ENCODE data around the gene HNRNPLL. TPM values are rescaled to one million over a fixed set of nuclear protein-coding genes. Genes with fewer than 3 reads are reported as not detected.

HNRNPLL gene
- total and polyA plus RNA-seq, 2 experiments from 2014 or later: 42.5 to 53.4 TPM

DNA sequence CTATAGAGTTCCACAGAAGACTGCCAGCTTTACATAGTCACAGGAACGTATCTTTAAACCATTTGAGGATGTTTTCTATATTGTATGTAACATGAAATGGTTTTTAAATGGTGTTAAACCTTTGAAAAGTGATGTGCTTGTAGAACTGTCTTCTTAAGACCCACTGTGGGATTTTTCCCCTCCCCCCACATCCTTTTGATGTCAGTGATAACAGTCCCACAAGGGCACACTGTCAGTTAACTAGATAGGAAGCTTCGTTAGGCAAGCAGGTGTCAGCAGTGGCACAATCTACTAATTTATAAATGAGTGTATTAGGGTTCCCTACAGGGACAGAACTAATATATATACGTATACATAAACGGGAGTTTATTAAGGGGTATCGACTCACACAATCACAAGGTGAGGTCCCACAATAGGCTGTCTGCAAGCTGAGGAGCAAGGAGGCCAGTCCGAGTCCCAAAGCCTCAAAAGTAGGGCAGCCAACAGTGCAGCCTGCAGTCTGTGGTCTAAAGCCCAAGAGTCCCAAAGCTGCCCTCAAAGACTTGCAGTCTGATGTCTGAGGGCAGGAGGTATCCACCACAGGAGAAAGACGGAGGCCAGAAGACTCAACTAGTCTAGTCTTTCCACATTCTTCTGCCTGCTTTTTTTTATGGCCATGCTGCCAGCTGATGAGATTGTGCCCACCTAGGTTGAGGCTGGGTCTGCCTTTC, 23.8 kb upstream of the HNRNPLL start (continued):
- TF ChIP-seq, protein P1, sequence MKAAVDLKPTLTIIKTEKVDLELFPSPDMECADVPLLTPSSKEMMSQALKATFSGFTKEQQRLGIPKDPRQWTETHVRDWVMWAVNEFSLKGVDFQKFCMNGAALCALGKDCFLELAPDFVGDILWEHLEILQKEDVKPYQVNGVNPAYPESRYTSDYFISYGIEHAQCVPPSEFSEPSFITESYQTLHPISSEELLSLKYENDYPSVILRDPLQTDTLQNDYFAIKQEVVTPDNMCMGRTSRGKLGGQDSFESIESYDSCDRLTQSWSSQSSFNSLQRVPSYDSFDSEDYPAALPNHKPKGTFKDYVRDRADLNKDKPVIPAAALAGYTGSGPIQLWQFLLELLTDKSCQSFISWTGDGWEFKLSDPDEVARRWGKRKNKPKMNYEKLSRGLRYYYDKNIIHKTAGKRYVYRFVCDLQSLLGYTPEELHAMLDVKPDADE (IDR thresholded peaks at IDR 0.05): no peak
- TF ChIP-seq STAT1 (IDR thresholded peaks at IDR 0.05; ENCODE audit: unreplicated experiment) (no peak), EZH2 (IDR thresholded peaks at IDR 0.05; ENCODE audit: low read depth, unreplicated experiment) (no peak), NANOG (IDR thresholded peaks at IDR 0.05; ENCODE audit: borderline replicate concordance) (no peak), POLR2AphosphoS5 (IDR thresholded peaks at IDR 0.05; ENCODE audit: low read depth) (no peak), ZNF331 (CRISPR knock-in tag; IDR thresholded peaks at IDR 0.05; ENCODE audit: low read depth) (no peak), CREB1 (CRISPR knock-in tag; IDR thresholded peaks at IDR 0.05; ENCODE audit: low read depth) (no peak)
- TF ChIP-seq, protein P2, sequence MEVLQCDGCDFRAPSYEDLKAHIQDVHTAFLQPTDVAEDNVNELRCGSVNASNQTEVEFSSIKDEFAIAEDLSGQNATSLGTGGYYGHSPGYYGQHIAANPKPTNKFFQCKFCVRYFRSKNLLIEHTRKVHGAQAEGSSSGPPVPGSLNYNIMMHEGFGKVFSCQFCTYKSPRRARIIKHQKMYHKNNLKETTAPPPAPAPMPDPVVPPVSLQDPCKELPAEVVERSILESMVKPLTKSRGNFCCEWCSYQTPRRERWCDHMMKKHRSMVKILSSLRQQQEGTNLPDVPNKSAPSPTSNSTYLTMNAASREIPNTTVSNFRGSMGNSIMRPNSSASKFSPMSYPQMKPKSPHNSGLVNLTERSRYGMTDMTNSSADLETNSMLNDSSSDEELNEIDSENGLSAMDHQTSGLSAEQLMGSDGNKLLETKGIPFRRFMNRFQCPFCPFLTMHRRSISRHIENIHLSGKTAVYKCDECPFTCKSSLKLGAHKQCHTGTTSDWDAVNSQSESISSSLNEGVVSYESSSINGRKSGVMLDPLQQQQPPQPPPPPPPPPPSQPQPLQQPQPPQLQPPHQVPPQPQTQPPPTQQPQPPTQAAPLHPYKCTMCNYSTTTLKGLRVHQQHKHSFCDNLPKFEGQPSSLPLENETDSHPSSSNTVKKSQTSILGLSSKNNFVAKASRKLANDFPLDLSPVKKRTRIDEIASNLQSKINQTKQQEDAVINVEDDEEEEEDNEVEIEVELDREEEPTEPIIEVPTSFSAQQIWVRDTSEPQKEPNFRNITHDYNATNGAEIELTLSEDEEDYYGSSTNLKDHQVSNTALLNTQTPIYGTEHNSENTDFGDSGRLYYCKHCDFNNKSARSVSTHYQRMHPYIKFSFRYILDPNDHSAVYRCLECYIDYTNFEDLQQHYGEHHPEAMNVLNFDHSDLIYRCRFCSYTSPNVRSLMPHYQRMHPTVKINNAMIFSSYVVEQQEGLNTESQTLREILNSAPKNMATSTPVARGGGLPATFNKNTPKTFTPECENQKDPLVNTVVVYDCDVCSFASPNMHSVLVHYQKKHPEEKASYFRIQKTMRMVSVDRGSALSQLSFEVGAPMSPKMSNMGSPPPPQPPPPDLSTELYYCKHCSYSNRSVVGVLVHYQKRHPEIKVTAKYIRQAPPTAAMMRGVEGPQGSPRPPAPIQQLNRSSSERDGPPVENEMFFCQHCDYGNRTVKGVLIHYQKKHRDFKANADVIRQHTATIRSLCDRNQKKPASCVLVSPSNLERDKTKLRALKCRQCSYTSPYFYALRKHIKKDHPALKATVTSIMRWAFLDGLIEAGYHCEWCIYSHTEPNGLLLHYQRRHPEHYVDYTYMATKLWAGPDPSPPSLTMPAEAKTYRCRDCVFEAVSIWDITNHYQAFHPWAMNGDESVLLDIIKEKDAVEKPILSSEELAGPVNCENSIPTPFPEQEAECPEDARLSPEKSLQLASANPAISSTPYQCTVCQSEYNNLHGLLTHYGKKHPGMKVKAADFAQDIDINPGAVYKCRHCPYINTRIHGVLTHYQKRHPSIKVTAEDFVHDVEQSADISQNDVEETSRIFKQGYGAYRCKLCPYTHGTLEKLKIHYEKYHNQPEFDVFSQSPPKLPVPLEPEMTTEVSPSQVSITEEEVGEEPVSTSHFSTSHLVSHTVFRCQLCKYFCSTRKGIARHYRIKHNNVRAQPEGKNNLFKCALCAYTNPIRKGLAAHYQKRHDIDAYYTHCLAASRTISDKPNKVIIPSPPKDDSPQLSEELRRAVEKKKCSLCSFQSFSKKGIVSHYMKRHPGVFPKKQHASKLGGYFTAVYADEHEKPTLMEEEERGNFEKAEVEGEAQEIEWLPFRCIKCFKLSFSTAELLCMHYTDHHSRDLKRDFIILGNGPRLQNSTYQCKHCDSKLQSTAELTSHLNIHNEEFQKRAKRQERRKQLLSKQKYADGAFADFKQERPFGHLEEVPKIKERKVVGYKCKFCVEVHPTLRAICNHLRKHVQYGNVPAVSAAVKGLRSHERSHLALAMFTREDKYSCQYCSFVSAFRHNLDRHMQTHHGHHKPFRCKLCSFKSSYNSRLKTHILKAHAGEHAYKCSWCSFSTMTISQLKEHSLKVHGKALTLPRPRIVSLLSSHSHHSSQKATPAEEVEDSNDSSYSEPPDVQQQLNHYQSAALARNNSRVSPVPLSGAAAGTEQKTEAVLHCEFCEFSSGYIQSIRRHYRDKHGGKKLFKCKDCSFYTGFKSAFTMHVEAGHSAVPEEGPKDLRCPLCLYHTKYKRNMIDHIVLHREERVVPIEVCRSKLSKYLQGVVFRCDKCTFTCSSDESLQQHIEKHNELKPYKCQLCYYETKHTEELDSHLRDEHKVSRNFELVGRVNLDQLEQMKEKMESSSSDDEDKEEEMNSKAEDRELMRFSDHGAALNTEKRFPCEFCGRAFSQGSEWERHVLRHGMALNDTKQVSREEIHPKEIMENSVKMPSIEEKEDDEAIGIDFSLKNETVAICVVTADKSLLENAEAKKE (CRISPR knock-in tag; IDR thresholded peaks at IDR 0.05): no peak

DNA sequence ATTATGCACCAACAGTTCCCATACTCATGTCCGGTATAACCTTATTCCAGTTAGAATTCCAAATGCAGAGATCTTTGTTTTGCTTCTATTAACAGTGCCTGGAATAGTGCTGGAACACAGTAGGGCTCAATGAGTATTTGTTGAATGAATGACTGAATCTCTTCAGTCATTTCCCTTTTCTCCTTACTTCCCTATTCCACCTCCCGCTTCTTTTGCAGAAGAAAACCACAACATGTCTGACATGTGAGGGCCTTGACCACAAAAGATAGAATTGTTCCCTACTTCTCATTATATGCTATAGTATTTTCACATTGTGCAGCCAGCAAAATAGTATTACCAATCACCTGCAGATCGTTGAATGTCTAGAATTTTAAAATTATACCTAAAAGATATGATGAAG, 19.5 kb upstream of the HNRNPLL start:
- Histone ChIP-seq H3K27ac (ENCODE audit: low read depth) (no peak overlapping the region), H3K4me2 (no peak overlapping the region), H3K79me2 (replicated peaks; ENCODE audit: insufficient read depth) (no peaks in the 10 kb centered on the region), H3K9me2 (ENCODE audit: insufficient read depth) (no peaks in the 10 kb centered on the region), H3K36me3 (ENCODE audit: insufficient read depth) (no peaks in the 10 kb centered on the region), H2AFZ (0 out of 2 replicates have a peak overlapping the region, but pooled peaks have one; percentile 1), H3K4me1 (ENCODE audit: insufficient read depth) (no peaks in the 10 kb centered on the region), H3F3A (replicated peaks; ENCODE audit: low read depth) (no peaks in the 10 kb centered on the region), H4K20me1 (replicated peaks; ENCODE audit: insufficient read depth) (no peaks in the 10 kb centered on the region), H3K27me3 (ENCODE audit: insufficient read depth) (no peaks in the 10 kb centered on the region), H3K4me3 (no peak overlapping the region)
- no peaks in the 10 kb centered on the region for H3K36me3 Mint-ChIP-seq (ENCODE audit: low read depth)
- H3K9me3 Mint-ChIP-seq: no peaks in the 10 kb centered on the region
- no peak overlapping the region for H3K4me3 Mint-ChIP-seq
- DNase-seq (ENCODE audit: low spot score): no peak
- H3K4me1 Mint-ChIP-seq: peaks cover 9% of the 10 kb centered on the region
- no peaks in the 10 kb centered on the region for H3K27me3 Mint-ChIP-seq (ENCODE audit: insufficient read depth, low read depth, poor library complexity)
- no peak for ATAC-seq
- H3K27ac Mint-ChIP-seq: no peak overlapping the region
- TF ChIP-seq, protein P1 (IDR thresholded peaks at IDR 0.05): no peak
